Left kidney (tissue), 2 donors: ENCODE measurements around the gene TGFBI. TPM values are rescaled to one million over a fixed set of nuclear protein-coding genes. Genes with fewer than 3 reads are reported as not detected.

Experiments
- DNase-seq: peaks from one replicate; pipeline ENCODE4 v3.0.0-alpha.2; 2013
- polyA plus RNA-seq: library from polyadenylated mRNA; unstranded; fragments of 120-200 nt; gene quantifications from one replicate; pipeline ENCODE4 v1.2.1, GENCODE V29; 2013; ENCODE audit not compliant: insufficient read length

Gene TGFBI
- polyA plus RNA-seq, 1 donor: 204 TPM

DNA sequence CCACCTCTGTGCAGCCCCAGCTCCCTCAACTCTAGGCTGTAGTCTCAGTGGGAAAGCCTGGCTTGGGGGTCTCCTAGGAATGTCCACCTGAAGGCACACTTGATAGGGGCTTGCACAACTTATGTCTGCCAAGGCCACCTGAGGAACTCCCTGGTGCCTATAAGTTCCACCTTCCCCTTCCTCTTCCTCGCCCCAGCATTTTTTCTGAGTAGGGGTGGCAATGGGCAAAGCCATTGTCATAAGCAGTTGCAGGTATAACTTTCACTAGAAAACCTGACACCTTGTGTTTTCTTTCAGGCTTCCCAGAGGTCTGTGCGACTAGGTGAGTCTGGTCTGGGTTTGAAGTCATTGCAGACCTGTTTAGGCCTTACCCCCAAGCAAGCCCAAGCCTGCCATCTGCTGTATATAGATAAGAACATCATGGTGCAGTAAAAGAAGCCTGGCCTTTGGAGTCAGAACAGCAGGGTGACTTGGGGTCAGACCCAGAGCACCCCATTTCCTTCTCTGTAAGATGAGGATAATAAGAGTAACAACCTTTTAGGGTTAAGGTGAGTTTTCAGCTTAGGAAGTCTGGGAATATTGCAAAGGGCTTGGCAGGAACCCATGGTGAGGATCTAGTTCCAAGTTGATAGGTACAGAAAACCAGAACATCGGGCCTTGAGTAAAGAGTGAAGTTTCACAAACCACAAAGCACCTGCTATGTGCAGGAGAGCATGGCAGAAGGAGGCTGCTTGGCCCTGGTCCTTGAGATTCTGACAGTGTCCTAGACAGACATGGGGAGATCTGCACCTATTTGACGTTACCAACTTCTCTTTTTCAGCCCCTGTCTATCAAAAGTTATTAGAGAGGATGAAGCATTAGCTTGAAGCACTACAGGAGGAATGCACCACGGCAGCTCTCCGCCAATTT, 33.8 kb downstream of the TGFBI start:
- no peak for DNase-seq

GRCh38 chr5:136063778-136064465, 35.1 kb downstream of the TGFBI start:
- no peak for DNase-seq

- no peak for DNase-seq
Measured at GRCh38 chr5:136064510-136064909, 35.7 kb downstream of the TGFBI start.

DNA sequence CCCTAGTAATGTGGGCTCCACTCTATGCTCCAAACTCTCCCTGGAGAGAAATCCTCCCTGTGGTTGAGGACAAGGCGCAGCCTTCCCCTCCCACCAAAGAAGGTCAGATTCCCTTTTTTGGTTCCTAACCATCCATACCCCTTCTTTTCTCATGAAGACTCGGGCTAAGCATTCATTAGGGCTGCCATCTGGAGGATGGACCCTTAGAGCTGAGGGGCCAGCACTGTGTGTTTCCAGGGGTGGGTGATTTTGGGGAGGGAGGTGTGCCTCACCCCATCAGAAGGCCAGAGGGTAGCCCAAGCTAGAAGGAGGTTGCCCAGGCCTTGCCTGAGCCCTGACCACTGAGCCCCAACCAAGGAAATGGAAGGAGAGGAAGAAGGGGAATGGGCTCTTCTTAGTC, 36.8 kb downstream of the TGFBI start:
- DNase-seq: no peak

DNA sequence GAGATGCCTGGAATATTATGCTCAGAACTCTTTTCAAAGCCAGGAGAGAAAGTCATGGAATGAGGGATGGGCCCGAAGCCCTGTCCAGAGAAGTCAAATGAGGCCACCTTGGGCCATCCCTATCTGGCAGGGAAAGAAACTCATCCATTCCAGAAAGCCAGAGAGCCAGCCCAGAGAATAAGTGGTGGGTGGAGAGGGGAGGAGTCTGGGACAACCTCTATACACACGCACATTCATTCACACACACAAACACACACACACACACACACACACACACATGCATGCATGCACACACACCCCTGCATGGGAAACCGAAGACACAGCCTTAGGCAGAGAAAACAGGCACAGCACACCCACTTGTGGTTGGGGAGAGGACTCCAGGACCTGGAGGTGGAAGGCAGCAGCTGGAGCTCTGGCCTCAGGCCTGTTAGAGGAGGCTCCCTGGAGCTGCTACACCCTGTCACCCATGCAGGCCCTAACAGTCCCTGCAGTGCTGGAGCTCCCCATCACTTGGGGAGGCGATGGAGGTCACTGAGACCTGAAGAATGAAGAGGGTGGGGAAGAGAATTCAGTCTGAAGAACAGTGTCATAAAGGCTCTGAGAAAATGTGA, 38.0 kb downstream of the TGFBI start:
- no peak for DNase-seq

DNA sequence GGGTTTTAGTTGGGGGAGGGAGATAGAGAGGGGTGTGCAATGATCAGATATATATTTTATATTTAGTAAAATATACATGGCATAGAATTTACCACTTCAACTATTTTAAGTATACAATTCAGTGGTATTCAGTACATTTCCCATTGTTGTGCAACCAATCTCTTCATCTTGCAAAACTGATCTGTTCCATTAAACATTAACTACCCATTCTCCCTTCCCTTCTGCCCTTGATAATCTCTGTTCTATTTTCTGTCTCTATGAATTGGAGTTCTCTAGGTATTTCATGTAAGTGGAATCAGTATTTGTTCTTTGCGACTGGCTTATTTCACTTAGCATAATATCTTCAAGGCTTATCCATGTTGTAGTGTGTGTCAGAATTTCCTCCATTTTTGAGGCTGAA, 38.6 kb downstream of the TGFBI start:
- DNase-seq: no peak

GRCh38 chr5:136070486-136071285, 41.9 kb downstream of the TGFBI start:
- no peak for DNase-seq

- no peak for DNase-seq
Measured at GRCh38 chr5:136073714-136074529, 45.1 kb downstream of the TGFBI start.

DNA sequence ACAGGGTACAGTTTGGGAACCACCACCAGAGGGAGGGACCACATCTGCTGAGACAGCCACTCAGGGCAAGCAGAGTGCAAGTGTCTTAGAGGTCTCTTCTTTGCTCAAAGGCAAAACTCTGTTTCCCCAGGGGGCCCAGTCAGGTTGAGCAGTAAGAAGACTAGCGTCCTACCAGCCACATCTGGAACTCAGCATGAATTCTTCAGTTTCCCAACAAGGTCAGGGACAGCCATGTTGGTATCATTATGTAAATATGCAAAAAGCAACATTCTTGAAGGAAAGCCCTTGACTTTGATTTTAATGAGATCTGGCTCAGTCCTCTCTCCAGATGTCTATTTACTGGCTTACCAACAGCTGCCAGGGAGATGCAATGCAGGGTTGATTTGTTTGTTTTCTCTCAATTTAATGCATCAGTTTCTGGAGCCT, 46.7 kb downstream of the TGFBI start:
- no peak for DNase-seq

DNA sequence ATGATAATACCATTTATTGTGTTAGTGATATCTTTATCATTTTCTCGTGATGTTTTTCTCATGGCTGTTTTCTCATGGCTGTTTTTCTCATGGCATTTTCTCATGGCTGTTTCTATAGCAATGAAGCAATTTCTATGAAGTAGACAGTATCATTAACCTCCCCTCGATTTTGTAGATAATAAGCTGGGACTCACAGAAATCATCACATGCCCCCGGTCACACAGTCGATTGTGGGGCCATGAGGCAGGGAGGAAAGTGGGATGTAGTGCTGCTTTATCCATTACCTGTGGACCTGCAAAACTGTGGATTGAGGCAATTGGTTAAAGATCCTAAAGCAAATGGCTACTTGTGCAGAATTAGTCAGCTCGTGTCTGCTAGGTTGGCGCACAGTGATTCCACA, 47.3 kb downstream of the TGFBI start:
- no peak for DNase-seq

- no peak for DNase-seq
Measured at GRCh38 chr5:136076881-136077445, 48.2 kb downstream of the TGFBI start.

- peak; percentile 41 for DNase-seq
Measured at GRCh38 chr5:136079195-136079985, 50.6 kb downstream of the TGFBI start.

- DNase-seq: no peak
Measured at GRCh38 chr5:136080113-136080482, 51.3 kb downstream of the TGFBI start.

DNA sequence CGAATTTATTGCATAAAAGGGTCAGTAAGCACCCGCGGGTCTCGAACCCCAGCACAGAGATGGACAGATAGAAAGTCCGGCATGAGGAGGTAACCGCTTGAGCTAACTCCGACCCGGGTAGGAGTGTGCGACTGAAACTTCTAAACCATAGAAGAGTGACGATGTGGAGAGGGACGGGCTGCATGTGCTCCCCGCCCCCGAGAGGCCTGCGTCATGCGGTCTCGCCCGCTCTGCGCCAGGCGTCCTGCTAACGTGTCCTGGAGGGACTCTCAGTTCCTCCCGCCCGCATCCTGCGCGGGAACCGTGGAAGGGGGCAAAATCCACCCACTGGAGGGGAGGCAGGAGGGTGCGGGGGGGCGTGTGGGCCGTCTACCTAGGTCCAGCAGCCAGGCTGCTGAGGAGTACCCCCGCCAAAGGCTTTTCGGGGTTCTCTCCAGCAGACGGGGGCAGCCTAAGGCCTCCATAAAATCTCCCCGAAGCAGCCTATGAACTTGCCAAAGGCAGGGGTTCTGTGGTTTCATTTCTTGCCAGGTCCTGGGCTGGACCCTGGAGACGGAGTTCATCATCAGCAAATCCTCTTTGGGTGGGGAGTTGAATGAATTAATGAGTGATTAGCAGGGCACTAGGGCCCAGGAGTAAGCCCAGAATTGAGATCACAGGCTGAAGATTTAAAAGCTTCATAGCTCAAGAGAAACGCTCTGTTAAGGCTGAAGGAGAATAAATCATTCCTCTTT, 51.9 kb downstream of the TGFBI start:
- peak; percentile 93 for DNase-seq

GRCh38 chr5:136081217-136081591, 52.4 kb downstream of the TGFBI start:
- no peak for DNase-seq

DNA sequence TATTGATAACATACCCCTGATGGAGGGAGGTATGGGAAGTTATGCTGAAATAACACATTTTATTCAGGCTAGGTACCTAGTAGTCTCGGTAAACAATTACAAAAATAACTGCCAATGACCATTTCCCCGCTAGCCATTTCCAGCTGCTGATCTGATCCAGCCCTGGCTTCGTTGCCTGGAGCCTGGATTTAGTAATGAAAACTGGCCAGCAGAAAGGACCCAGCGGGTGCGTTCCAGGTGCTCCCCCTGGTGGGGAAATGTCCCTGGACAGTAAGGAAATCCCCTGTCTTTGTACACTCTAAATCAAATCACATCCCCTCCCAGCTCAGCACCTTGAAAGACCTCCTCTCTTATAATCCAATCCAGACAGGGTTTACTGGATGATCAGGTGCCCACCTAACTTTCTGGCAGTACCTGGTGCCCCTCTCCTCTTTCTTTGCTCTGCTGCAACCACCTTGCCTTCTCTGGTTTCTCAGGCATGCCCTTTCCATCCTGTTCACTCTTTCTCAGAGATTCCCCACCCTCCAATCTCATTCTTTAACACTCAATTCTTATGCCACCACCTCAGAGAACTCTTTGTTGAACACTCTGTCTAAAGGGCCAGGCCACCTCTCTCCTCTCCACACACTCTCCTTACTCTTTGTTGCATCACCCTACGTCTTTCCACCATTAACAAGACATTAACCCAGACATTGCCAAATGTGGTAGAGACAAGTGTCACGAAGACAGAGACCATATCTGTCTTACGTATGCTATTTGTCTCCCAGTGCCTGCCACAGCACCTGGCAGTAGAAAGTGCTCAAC, 53.8 kb downstream of the TGFBI start:
- DNase-seq: no peak

GRCh38 chr5:136084698-136085097, 55.9 kb downstream of the TGFBI start:
- DNase-seq: no peak

DNA sequence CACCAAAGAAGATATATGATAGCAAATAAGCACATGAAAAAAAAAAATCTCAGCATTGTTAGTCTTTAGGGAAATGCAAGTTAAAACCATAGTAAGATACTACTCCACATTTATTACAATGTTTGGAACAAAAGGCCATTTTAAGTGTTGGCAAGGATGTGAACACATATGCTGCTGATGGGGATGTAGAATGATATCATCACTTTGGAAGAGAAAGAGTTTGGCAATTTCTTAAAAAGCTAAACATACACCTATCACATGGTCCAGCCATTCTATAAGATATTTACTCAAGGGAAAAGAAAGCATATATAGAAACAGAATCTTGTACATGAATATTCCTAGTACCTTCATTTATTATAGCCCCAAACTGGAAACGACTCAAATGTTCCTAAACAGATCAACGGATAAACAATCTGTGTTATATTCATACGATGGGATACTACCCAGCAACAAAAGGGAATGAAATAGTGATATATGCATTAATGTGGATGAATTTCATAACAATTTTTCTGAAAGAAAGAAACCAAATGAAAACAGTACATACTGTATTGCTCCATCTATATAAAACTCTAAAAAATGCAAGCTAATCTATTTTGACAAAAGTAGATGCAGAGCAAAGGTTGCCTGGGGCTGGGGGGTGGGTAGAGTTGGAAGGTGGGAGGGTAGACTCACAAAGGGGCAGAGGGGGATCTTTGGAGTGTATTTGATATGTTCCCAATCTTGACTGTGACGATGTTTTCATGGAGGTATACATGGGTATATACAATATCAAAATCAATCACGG, 58.2 kb downstream of the TGFBI start:
- no peak for DNase-seq
